GM12878 (cell line): ENCODE measurements around the gene FHL1. TPM values are rescaled to one million over a fixed set of nuclear protein-coding genes. Genes with fewer than 3 reads are reported as not detected.

Source experiments
- ATAC-seq: fragments of 200-7000 bp; cut with Tn5 transposase; 3 replicates; pipeline ENCODE4 v1.9.1; 2020; ENCODE audit warnings: mild to moderate bottlenecking, moderate library complexity
- BruUV-seq: library from RNA; stranded (reverse); fragments of 400-500 nt; replicated peaks from 2 replicates; lab custom pipeline; 2021; lab: Mats Ljungman, UMichigan
- CTCF ChIA-PET: fragments of 300-600 bp; sonication (Branson Sonifier 250); formaldehyde crosslinking; extraction: SDS; loops from one replicate; lab custom pipeline; 2021; ENCODE audit warnings: inconsistent platforms; lab: Yijun Ruan, JAX
- POLR2A ChIA-PET: fragments of 350-600 bp; formaldehyde crosslinking; extraction: SDS; loops from one replicate; lab custom pipeline; 2021; ENCODE audit warnings: inconsistent platforms; lab: Charles Lee
- RAD21 ChIA-PET: fragments of 300-600 bp; sonication (Branson Sonifier 250); formaldehyde crosslinking; loops from one replicate; lab custom pipeline; 2023; ENCODE audit warnings: antibody characterized with exemption; ENCODE audit not compliant: unreplicated experiment; lab: Charles Lee
- SMC1A ChIA-PET: fragments of 300-600 bp; sonication (Branson Sonifier 250); formaldehyde crosslinking; loops from one replicate; lab custom pipeline; 2023; ENCODE audit not compliant: unreplicated experiment, uncharacterized antibody; lab: Charles Lee
- DNase-seq: peaks from one replicate; pipeline ENCODE4 v3.0.0-alpha.2; 2011; ENCODE audit warnings: low read depth, low spot score
- FAIRE-seq: peaks from 3 replicates; lab custom pipeline; 2011; peaks lifted over from hg19 to GRCh38; lab: Jason Lieb, UNC
- H2AFZ ChIP-seq: 2 replicates; pipeline ENCODE4 v1.6.0; 2011; ENCODE audit warnings: low read depth, low read length, control low read depth; ENCODE audit not compliant: control insufficient read depth
- H3K27ac ChIP-seq: 2 replicates; pipeline ENCODE4 v1.5.1; 2011; ENCODE audit warnings: control low read depth; ENCODE audit not compliant: control insufficient read depth, insufficient read depth
- H3K27me3 ChIP-seq, 2 experiments: replicated peaks in 1 of 2; 2 replicates each; pipeline versions ENCODE4 v1.6.0 to v1.6.1; 2011; ENCODE audit warnings: low read length in 1 of 2; ENCODE audit not compliant: control insufficient read depth in 2 of 2, insufficient read depth in 2 of 2
- H3K36me3 ChIP-seq, 2 experiments: 2 replicates each; pipeline ENCODE4 v1.5.1; 2011; ENCODE audit warnings: low read length in 1 of 2; ENCODE audit not compliant: control insufficient read depth in 2 of 2, insufficient read depth in 2 of 2
- H3K4me1 ChIP-seq: 2 replicates; pipeline ENCODE4 v1.6.1; 2011; ENCODE audit warnings: mild to moderate bottlenecking, low read length, moderate library complexity, mixed read lengths; ENCODE audit not compliant: control insufficient read depth, insufficient read depth
- H3K4me2 ChIP-seq: 2 replicates; pipeline ENCODE4 v1.6.0; 2011; ENCODE audit warnings: control low read depth; ENCODE audit not compliant: control insufficient read depth, insufficient read depth
- H3K4me3 ChIP-seq: fragments of 200-600 bp; sonication (generic); 2 replicates; pipeline ENCODE4 v1.5.1; 2016
- H3K79me2 ChIP-seq: 2 replicates; pipeline ENCODE4 v1.6.0; 2011; ENCODE audit warnings: low read length; ENCODE audit not compliant: control insufficient read depth, insufficient read depth
- H3K9ac ChIP-seq: 2 replicates; pipeline ENCODE4 v1.8.0; 2011; ENCODE audit warnings: low read length, control low read depth, mixed read lengths; ENCODE audit not compliant: control insufficient read depth, insufficient read depth
- H3K9me3 ChIP-seq: replicated peaks from 3 replicates; pipeline ENCODE4 v1.5.1; 2011; ENCODE audit warnings: mild to moderate bottlenecking, low read length; ENCODE audit not compliant: control insufficient read depth, insufficient read depth
- H4K20me1 ChIP-seq: 2 replicates; pipeline ENCODE4 v1.6.0; 2011; ENCODE audit not compliant: control insufficient read depth, insufficient read depth
- BCL11A ChIP-seq: IDR thresholded peaks from 2 replicates; pipeline ENCODE4 v1.6.1; 2011; ENCODE audit warnings: low read depth, low read length
- EGR1 ChIP-seq, 2 experiments: IDR thresholded peaks; 1 replicate in 1 of 2; 2 replicates in 1 of 2; pipeline ENCODE4 v1.6.1; 2011 to 2012; ENCODE audit warnings: low read depth in 2 of 2, low read length in 2 of 2, borderline replicate concordance in 1 of 2, mild to moderate bottlenecking in 1 of 2, moderate library complexity in 1 of 2
- ESRRA ChIP-seq: IDR thresholded peaks from 2 replicates; pipeline ENCODE4 v1.6.1; 2012; ENCODE audit warnings: mild to moderate bottlenecking, low read length, improper control_type of control experiment
- MTA2 ChIP-seq: fragments of 450-650 bp; IDR thresholded peaks from 2 replicates; pipeline ENCODE4 v1.6.1; 2016; ENCODE audit warnings: low read depth, mild to moderate bottlenecking, moderate library complexity
- MXI1 ChIP-seq: fragments of 150-350 bp; IDR thresholded peaks from 2 replicates; pipeline ENCODE4 v1.6.1; 2011; ENCODE audit warnings: low read depth, mild to moderate bottlenecking, inconsistent platforms, low read length, improper control_type of control experiment
- NR2C2 ChIP-seq: IDR thresholded peaks from 2 replicates; pipeline ENCODE4 v1.6.1; 2011; ENCODE audit warnings: borderline replicate concordance, low read depth; ENCODE audit not compliant: control insufficient read depth, insufficient read length
- ZZZ3 ChIP-seq: IDR thresholded peaks from 2 replicates; pipeline ENCODE4 v1.6.1; 2011; ENCODE audit warnings: low read depth; ENCODE audit not compliant: control insufficient read depth, insufficient read length
- WGBS: methylation state at CpG from one replicate; pipeline ENCODE4 v1.1.6; 2016; ENCODE audit warnings: low lambda C conversion rate; ENCODE audit not compliant: insufficient replicate concordance, insufficient coverage; ENCODE audit errors: missing lambda C conversion rate; 5-methylcytosine and 5-hydroxymethylcytosine counted together
- in situ Hi-C: fragments of 300-500 bp; cut with MboI; formaldehyde crosslinking; loops from 9 replicates; pipeline ENCODE4 v1.14.3; 2018; ENCODE audit warnings: mixed read lengths
- intact Hi-C: fragments of 100-400 bp; cut with micrococcal nuclease; formaldehyde crosslinking; loops from one replicate; pipeline ENCODE4 v1.14.2; 2022; ENCODE audit not compliant: unreplicated experiment
- polyA plus RNA-seq, 11 experiments: library from polyadenylated mRNA; depleted of rRNA in 4 of 11; unstranded in 6 of 11; stranded (reverse) in 5 of 11; fragments of >200 nt; fragmentation: Nextera tagmentation in 4 of 11; fragmentation: Illumina TruSeq in 1 of 11; extraction: Ambion mirVana in 4 of 11; extraction: Trizol in 1 of 11; gene quantifications; 1 replicate in 1 of 11; 2 replicates in 10 of 11; pipeline versions ENCODE4 v1.2.1 to v1.2.3, GENCODE V29; 2011 to 2016; ENCODE audit warnings: inconsistent platforms in 2 of 11, missing spikeins in 2 of 11, low read depth in 1 of 11
- total RNA-seq, 4 experiments: library from RNA; depleted of rRNA in 3 of 4; stranded (reverse); fragments of >200 nt in 3 of 4; fragmentation: Illumina TruSeq in 1 of 4; extraction: Trizol in 1 of 4; gene quantifications; 2 replicates each; pipeline versions ENCODE4 v1.2.1 to v1.2.3, GENCODE V29; 2013 to 2021

The FHL1 gene
- total and polyA plus RNA-seq, 10 of the 15 experiments (the other 5 are each of a cell fraction or from before 2014, with no cell fraction given) = 0.13 to 0.59 (median 0.34) TPM; not detected in 1

- TF ChIP-seq EGR1 (IDR thresholded peaks at IDR 0.05; ENCODE audit: borderline replicate concordance in 1 of 2, low read depth in 2 of 2, low read length in 2 of 2) (no peak), MTA2 (no peak), ESRRA (no peak)
Observed at GRCh38 chrX:136138939-136139338, 8.4 kb upstream of the FHL1 start (continued).

GRCh38 chrX:136141569-136141968, 5.8 kb upstream of the FHL1 start:
- Histone ChIP-seq H3K4me1 (no peaks in the 10 kb centered on the region), H3K9me3 (no peaks in the 10 kb centered on the region; the same call in 2 of the 3 replicates), H3K4me2 (no peak overlapping the region), H3K27ac (no peak overlapping the region), H4K20me1 (no peaks in the 10 kb centered on the region), H3K27me3 (peaks cover 1 to 4% of the 10 kb centered on the region in 2 experiments; a peak in 3 of 4 replicates), H3K4me3 (no peak overlapping the region), H2AFZ (no peak overlapping the region), H3K9ac (no peak overlapping the region), H3K36me3 (no peaks in the 10 kb centered on the region), H3K79me2 (no peaks in the 10 kb centered on the region)
- ChIA-PET CTCF (interaction anchor here (1.0 kb wide), 1 partner anchor 22 kb away, joined by 5 read pairs; no protein-coding TSS in a partner anchor), RAD21 (no interaction called here), POLR2A (no interaction called here), SMC1A (no interaction called here)
- no peak for ATAC-seq
- 5% methylated on average over 3 of the region's 3 CpGs for WGBS
- no peak for FAIRE-seq
- intact Hi-C loops = no loop called here
- no peak for DNase-seq
- in situ Hi-C loops = no loop called here
- TF ChIP-seq NR2C2 (no peak), ESRRA (no peak), BCL11A (no peak), MTA2 (no peak), MXI1 (no peak), ZZZ3 (no peak)
- BruUV-seq = no TSS peak
